Body of pancreas (tissue), 4 donors: ENCODE data around the gene BORCS8. TPM values are rescaled to one million over a fixed set of nuclear protein-coding genes. Genes with fewer than 3 reads are reported as not detected.

Experiments
- ATAC-seq: fragments of 150-250 bp; one replicate; pipeline ENCODE4 v1.9.1; 2016
- DNase-seq, 4 donors: peaks; one replicate each; pipeline ENCODE4 v3.0.0-alpha.2; 2019
- H3K27ac ChIP-seq, 4 donors: fragments of 200-600 bp; sonication (generic); 1 replicate in 3 of 4; 2 replicates in 1 of 4; pipeline versions ENCODE4 v1.5.1 to v1.6.1; 2016 to 2019; ENCODE audit warnings: mild to moderate bottlenecking in 1 of 4, mixed read lengths in 1 of 4, moderate library complexity in 1 of 4
- H3K27me3 ChIP-seq, 2 donors: fragments of 200-600 bp; sonication (generic); one replicate each; pipeline ENCODE4 v1.6.0; 2016; ENCODE audit warnings: mild to moderate bottlenecking in 1 of 2
- H3K36me3 ChIP-seq, 2 donors: fragments of 200-600 bp; sonication (generic); replicated peaks in 1 of 2; 2 replicates each; pipeline ENCODE4 v1.5.1; 2016; ENCODE audit warnings: low read depth in 2 of 2; ENCODE audit not compliant: insufficient read depth in 1 of 2
- H3K4me1 ChIP-seq: fragments of 200-600 bp; sonication (generic); one replicate; pipeline ENCODE4 v1.6.0; 2016
- H3K4me3 ChIP-seq, 2 donors: fragments of 200-600 bp; sonication (generic); 1 replicate in 1 of 2; 2 replicates in 1 of 2; pipeline ENCODE4 v1.5.1; 2016 to 2019
- H3K9me3 ChIP-seq, 3 donors: fragments of 200-600 bp; sonication (generic); 1 replicate in 2 of 3; 2 replicates in 1 of 3; pipeline ENCODE4 v1.5.1; 2016
- CTCF ChIP-seq, 7 experiments: fragments of 450-650 bp in 4 of 7; fragments of 200-600 bp in 3 of 7; sonication (generic) in 3 of 7; IDR thresholded peaks; one replicate each; pipeline ENCODE4 v1.5.1; 2016 to 2019; ENCODE audit warnings: antibody characterized with exemption in 7 of 7
- POLR2A ChIP-seq, 3 donors: fragments of 450-650 bp; IDR thresholded peaks; one replicate each; pipeline ENCODE4 v1.6.1; 2016; ENCODE audit warnings: antibody characterized with exemption in 3 of 3, mild to moderate bottlenecking in 2 of 3
- WGBS, 2 donors: methylation state at CpG; one replicate each; pipeline ENCODE4 v1.1.5; 2017; 5-methylcytosine and 5-hydroxymethylcytosine counted together
- intact Hi-C: fragments of 100-400 bp; cut with DNase I; formaldehyde crosslinking; loops from one replicate; pipeline ENCODE4 v1.15.1; 2023
- total RNA-seq, 2 donors: library from RNA; depleted of rRNA; stranded (reverse); fragments of >200 nt; gene quantifications; one replicate each; pipeline ENCODE4 v1.1.0, GENCODE V29; 2016

The BORCS8 gene
- total RNA-seq, 2 donors from 2014 or later, result 5.4 to 25.4 TPM

GRCh38 chr19:19217099-19217498, 25.1 kb upstream of the BORCS8 start:
- DNase-seq, result no peak
- WGBS, 2 donors, result 52 to 53% methylated on average over 4 of the region's 4 CpGs
- intact Hi-C loops, result no loop called here
- Histone ChIP-seq H3K9me3 (no peaks in the 10 kb centered on the region), H3K36me3 (no peaks in the 10 kb centered on the region), H3K4me3 (no peak overlapping the region), H3K27me3 (no peaks in the 10 kb centered on the region), H3K4me1 (no peaks in the 10 kb centered on the region), H3K27ac (no peak overlapping the region)
- TF ChIP-seq POLR2A (IDR thresholded peaks at IDR 0.05), result no peak
- no peak for TF ChIP-seq CTCF (IDR thresholded peaks at IDR 0.05)
- no peak for ATAC-seq

GRCh38 chr19:19215792-19216191, 23.8 kb upstream of the BORCS8 start:
- TF ChIP-seq POLR2A (IDR thresholded peaks at IDR 0.05) (no peak), CTCF (IDR thresholded peaks at IDR 0.05) (no peak)
- peaks cover 0 to 3% of the 10 kb centered on the region in 2 donors for H3K27me3 ChIP-seq

GRCh38 chr19:19214892-19215291, 22.9 kb upstream of the BORCS8 start:
- no peak for TF ChIP-seq CTCF (IDR thresholded peaks at IDR 0.05)
- TF ChIP-seq POLR2A (IDR thresholded peaks at IDR 0.05), result no peak
- Histone ChIP-seq H3K9me3 (no peaks in the 10 kb centered on the region), H3K4me1 (no peaks in the 10 kb centered on the region), H3K27me3 (peaks cover 0 to 4% of the 10 kb centered on the region in 2 donors), H3K27ac (no peak overlapping the region), H3K36me3 (no peaks in the 10 kb centered on the region), H3K4me3 (no peak overlapping the region)
- no peak for ATAC-seq
- intact Hi-C loops, result no loop called here
- WGBS, 2 donors, result 0 to 2% methylated on average over 2 to 8 of the region's 8 CpGs
- DNase-seq, result peak in 3 of 4 donors; percentile 31 to 43 (median 33)

More at GRCh38 chr19:19215792-19216191, 23.8 kb upstream of the BORCS8 start:
- no peaks in the 10 kb centered on the region for H3K36me3 ChIP-seq
- H3K4me1 ChIP-seq, result no peaks in the 10 kb centered on the region
- no peak for DNase-seq
- H3K9me3 ChIP-seq, result no peaks in the 10 kb centered on the region
- 69 to 72% methylated on average over 4 of the region's 4 CpGs for WGBS, 2 donors
- no peak overlapping the region for H3K27ac ChIP-seq
- ATAC-seq, result no peak
- intact Hi-C loops, result no loop called here
- H3K4me3 ChIP-seq, result no peak overlapping the region

- Histone ChIP-seq H3K36me3 (no peaks in the 10 kb centered on the region), H3K27ac (no peak overlapping the region), H3K4me3 (no peak overlapping the region), H3K9me3 (no peaks in the 10 kb centered on the region), H3K27me3 (peaks cover 0 to 4% of the 10 kb centered on the region in 2 donors), H3K4me1 (no peaks in the 10 kb centered on the region)
- 5 to 14% methylated on average over 5 of the region's 5 CpGs for WGBS, 2 donors
- intact Hi-C loops, result no loop called here
- ATAC-seq (no peak), DNase-seq (no peak)
- TF ChIP-seq CTCF (IDR thresholded peaks at IDR 0.05), result no peak
- no peak for TF ChIP-seq POLR2A (IDR thresholded peaks at IDR 0.05)
Measured at GRCh38 chr19:19214159-19214490, 22.2 kb upstream of the BORCS8 start.

GRCh38 chr19:19213426-19214158, 21.6 kb upstream of the BORCS8 start:
- ATAC-seq, result no peak

More at GRCh38 chr19:19213426-19214158, 21.6 kb upstream of the BORCS8 start:
- no peak for TF ChIP-seq CTCF (IDR thresholded peaks at IDR 0.05)
- Histone ChIP-seq H3K27ac (no peak overlapping the region), H3K4me1 (no peaks in the 10 kb centered on the region), H3K4me3 (no peak overlapping the region), H3K27me3 (peaks cover 0 to 4% of the 10 kb centered on the region in 2 donors), H3K36me3 (no peaks in the 10 kb centered on the region), H3K9me3 (no peaks in the 10 kb centered on the region)
- intact Hi-C loops, result no loop called here
- 34 to 52% methylated on average over 12 to 20 of the region's 21 CpGs for WGBS, 2 donors
- DNase-seq, result no peak
